ENCODE data around the gene CCDC34. TPM values are rescaled to one million over a fixed set of nuclear protein-coding genes. Genes with fewer than 3 reads are reported as not detected.
A peak's percentile ranks its signal among the peaks of the same experiment; 100 is the strongest.

The CCDC34 gene
- total and polyA plus RNA-seq, 5 experiments from 2014 or later: 1.8 to 4.7 (median 2.4) TPM

DNA sequence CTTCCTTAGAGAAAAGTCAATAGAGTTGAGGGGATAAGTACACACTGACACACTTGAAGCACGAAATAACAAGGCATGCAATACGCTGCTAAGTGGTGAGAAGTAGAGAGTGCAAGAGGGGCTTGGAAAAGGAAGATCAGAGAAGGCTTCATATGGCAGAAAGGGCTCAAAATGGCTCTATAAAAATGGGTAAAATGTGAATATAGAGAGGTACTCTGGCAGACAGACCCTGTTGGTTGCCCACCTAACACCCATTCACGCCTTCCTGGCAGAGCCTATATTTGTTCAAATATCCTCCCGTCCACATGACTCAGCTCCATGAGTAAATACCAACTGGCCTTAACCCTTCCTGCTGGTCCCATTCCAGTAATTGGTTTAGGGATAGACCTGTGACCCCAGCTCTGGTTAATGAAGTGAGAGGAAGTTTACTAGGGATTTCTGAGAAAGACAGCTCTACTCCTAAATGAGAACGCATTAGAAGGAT is 38.9 kb upstream of the CCDC34 start:
- no peak overlapping the region for H3K27ac Mint-ChIP-seq
- H3K4me1 Mint-ChIP-seq: no peaks in the 10 kb centered on the region
- no peaks in the 10 kb centered on the region for H3K9me3 Mint-ChIP-seq
- ATAC-seq: no peak
- DNase-seq: no peak
- H3K36me3 Mint-ChIP-seq: no peaks in the 10 kb centered on the region
- POLR2A ChIA-PET: no interaction called here
- H3K4me3 Mint-ChIP-seq: no peak overlapping the region
- peaks cover 0 to 9% (median 7%) of the 10 kb centered on the region in 5 donors for H3K27me3 Mint-ChIP-seq

DNA sequence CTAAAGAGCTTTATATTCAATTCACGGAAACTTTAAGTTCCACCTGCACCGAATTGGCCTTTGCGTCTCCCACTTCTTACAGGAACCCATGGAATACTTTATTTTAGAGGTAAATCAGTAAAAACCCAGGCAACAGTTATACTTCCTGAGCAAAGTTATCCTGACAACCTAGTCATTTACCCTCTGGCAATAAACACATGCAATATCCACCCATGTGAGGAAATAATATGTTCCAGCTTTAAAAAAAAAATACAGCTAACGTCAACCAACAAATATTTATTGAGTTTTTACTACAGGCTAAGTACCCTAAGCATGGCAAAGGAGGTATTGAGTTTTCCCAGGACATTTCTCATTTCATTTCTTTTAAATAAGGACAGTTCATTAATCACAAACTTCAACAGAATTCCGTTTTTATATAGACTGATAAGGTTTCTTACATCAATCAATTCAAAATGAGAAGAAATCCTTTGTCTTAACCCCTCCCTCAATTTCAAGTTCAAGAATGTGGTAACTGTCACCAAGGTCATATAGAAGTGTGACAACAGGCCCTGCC is 38.3 kb upstream of the CCDC34 start:
- H3K4me3 Mint-ChIP-seq: no peak overlapping the region
- POLR2A ChIA-PET: no interaction called here

DNA sequence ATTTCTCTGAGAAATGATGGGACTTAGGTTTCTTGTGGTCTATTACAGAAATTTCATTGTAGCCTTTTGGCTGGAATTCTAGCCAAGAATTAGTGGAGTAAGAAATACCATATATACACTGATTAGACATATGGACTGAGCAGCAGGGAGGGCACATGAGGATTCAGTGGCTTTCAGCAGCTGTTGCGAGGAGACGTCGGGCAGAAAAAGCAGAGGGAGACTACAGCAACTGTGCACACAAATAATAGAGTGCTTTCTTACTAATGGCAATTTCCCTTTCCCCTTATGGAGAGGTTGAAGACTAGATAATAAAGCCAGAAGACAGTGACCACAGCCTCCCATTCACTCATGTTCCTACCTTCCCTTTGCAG is 35.4 kb upstream of the CCDC34 start:
- Mint-ChIP-seq H3K4me3 (no peak overlapping the region), H3K9me3 (no peaks in the 10 kb centered on the region), H3K4me1 (no peaks in the 10 kb centered on the region), H3K27ac (no peak overlapping the region), H3K27me3 (peaks cover 0 to 11% (median 8%) of the 10 kb centered on the region in 5 donors), H3K36me3 (no peaks in the 10 kb centered on the region)
- DNase-seq (no peak), ATAC-seq (no peak)
- POLR2A ChIA-PET: no interaction called here

More for the DNA sequence above, 38.3 kb upstream of the CCDC34 start:
- H3K27ac Mint-ChIP-seq: no peak overlapping the region
- DNase-seq (no peak), ATAC-seq (no peak)
- H3K9me3 Mint-ChIP-seq: no peaks in the 10 kb centered on the region
- H3K4me1 Mint-ChIP-seq: no peaks in the 10 kb centered on the region
- no peaks in the 10 kb centered on the region for H3K36me3 Mint-ChIP-seq
- peaks cover 0 to 11% (median 8%) of the 10 kb centered on the region in 5 donors for H3K27me3 Mint-ChIP-seq

DNA sequence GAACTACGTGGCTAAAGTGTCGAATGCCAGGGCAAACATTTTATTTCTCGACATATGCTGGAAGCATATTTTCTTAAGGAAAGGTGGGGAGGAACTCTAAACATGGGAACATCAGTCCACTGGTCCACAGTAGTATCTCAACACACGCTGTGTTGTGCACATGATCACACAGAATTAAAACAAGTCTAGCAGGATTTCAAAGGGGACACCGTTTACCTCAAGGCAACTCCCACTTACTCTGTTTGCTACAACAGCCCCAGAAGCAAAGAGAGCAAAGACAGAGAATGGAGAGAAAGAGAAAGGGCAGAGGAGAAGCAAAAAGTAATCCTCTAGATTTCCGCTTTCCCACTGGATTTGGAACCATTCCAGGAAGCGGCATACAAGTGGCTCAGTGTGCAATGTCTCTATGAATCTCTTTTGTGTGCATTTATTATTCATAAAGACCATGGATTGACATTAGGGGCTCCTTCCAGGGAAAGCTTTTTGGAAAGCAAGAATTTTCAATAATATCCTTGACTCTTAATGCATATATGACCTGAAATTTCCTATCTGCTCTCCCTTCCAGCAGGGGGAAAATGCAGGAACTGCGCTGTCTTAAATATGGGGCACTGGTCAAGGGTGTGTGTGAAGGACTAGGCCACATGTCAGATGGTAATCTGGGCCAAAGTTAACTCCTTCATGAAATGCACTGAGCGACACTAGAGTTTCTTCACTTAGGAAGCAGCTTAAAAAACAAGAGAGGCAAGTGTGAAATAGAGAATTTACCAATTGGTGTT is 34.8 kb upstream of the CCDC34 start:
- no peaks in the 10 kb centered on the region for H3K4me1 Mint-ChIP-seq
- no peak for ATAC-seq
- no peak for DNase-seq
- H3K9me3 Mint-ChIP-seq: no peaks in the 10 kb centered on the region
- no peaks in the 10 kb centered on the region for H3K36me3 Mint-ChIP-seq
- H3K27me3 Mint-ChIP-seq: peaks cover 0 to 11% (median 8%) of the 10 kb centered on the region in 5 donors
- POLR2A ChIA-PET: no interaction called here
- H3K4me3 Mint-ChIP-seq: no peak overlapping the region
- no peak overlapping the region for H3K27ac Mint-ChIP-seq

DNA sequence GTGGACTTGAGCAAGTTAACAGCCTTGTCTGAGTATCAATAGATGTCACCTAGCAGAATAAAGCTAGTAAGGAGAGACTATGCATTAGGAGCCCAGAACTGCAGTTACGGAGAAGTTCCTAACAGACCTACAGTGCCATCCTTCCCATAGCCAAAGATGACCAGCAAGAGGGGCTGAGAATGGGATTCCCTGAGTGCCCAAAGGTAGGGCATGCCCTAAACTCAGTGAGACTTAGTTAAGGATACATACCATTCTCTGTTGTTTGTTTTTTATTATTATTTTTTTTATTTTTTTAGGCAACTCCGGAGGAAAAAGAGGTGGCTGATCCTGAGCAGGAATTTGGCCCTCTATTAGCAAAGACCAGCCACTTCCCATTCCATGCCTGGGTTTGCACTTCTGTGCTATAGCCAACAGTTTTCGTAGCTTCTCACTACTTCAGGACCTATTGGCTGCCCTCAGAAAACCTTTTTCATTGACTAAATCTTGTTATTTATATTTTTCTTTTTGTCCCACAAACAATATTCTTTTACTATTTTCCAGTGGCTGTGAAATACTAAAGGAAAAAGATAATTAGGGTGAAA is 33.3 kb upstream of the CCDC34 start:
- Mint-ChIP-seq H3K36me3 (no peaks in the 10 kb centered on the region), H3K4me3 (no peak overlapping the region), H3K9me3 (no peaks in the 10 kb centered on the region), H3K27me3 (peaks cover 0 to 11% (median 5%) of the 10 kb centered on the region in 5 donors), H3K4me1 (no peaks in the 10 kb centered on the region), H3K27ac (peak overlapping the region in 1 of 10 donors; percentile 63)
- ATAC-seq (no peak), DNase-seq (no peak)
- POLR2A ChIA-PET: no interaction called here

DNA sequence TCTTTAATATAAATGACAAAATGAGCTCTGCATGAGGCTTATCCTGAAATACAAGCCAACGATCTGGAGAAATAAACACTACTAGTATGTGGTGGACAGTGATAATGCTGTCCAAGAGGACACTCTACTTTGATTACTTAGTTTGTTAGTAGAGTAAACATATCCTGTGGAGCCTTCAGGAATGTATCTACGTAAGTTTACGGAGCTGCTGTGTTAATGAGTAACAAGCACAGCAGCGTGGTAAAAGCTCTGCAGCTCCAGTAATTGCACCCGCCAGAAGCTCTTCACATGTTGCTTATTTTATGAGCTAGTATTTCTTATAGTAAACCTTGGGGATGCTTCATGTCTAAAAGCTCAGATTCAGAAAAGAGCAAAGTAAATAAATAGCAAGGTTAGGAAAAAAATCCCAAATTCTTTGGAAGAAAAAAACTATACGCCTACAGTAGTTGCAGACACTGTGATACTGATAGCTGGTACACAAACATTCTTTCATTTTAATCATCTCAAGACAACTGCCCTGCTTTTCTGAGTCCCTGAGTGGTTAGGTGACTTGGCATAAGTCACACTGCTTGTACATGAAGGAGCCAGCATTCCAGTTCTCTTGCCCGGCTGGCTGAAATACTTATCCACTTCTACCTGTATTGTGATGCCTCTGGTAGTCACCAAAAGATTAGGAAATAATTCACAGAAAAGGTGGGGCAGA is 32.7 kb upstream of the CCDC34 start:
- POLR2A ChIA-PET: no interaction called here
- peak overlapping the region in 1 of 10 donors; percentile 63 for H3K27ac Mint-ChIP-seq
- H3K9me3 Mint-ChIP-seq: no peaks in the 10 kb centered on the region
- no peak for ATAC-seq
- no peaks in the 10 kb centered on the region for H3K4me1 Mint-ChIP-seq
- DNase-seq: no peak
- H3K27me3 Mint-ChIP-seq: peaks cover 0 to 11% (median 5%) of the 10 kb centered on the region in 5 donors
- no peak overlapping the region for H3K4me3 Mint-ChIP-seq
- no peaks in the 10 kb centered on the region for H3K36me3 Mint-ChIP-seq

DNA sequence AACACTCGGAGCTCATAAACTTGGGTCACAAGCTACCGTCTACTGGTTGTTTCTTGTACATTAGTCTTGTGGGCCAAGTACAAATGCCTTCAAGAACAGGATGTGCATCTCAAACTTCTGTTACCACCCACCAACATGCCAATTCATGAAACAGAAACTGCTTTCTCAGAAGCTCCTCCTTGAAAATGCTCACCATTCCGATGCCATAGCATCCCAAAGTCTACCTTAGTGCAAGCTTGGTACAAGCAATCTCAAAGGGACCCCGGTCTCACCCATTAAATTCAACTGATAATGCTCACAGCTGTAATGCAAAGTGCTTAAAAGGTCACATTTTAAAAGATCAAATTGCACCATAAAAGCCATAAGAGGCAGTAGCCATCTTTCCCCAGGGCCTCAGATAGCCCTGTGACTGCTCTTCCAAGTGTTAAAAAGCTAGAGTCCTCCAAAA is 31.8 kb upstream of the CCDC34 start:
- Mint-ChIP-seq H3K36me3 (no peaks in the 10 kb centered on the region), H3K4me1 (no peaks in the 10 kb centered on the region), H3K4me3 (no peak overlapping the region), H3K27me3 (peaks cover 0 to 11% (median 5%) of the 10 kb centered on the region in 5 donors), H3K9me3 (no peaks in the 10 kb centered on the region), H3K27ac (no peak overlapping the region)
- no peak for ATAC-seq
- POLR2A ChIA-PET: no interaction called here
- no peak for DNase-seq

DNA sequence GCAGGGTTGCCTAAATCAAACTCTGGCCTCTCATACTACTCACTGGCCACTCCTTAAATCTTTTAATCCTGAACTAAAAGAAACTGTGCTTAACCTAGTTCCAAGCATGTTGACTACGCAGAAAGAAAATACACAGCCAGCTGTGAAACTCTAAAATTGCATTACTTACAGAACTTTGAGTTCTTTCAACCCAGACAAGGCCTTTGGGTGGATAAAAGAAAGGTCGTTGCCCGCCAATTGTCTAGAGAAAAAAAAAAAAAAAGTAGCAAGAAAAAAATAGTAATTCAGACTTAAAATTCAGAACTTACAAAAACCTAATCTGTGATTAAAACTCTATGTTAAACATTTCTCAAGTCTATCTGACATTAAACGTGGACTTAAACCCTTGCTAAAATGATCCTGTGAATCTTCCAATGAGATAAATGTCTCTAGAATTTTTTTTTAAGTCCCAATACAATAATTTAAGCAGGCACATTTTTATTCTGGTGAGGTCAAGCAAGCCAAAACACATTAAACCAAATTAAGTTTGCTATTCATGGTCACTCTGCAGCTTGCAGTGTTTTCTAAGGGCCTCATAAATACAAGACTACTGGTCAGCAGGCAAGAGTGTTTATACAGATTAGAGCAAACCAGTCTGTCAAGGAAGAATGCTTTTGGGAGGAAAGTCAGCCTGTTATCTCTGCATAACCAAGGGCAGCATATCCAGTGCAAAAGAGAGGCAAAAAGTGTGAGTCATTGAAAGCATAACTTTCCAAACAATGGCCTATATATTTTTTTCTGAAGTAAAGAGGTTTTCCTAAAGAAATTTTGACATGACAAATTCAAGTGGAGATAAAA is 29.5 kb upstream of the CCDC34 start:
- Mint-ChIP-seq H3K4me3 (no peak overlapping the region), H3K27ac (no peak overlapping the region), H3K36me3 (no peaks in the 10 kb centered on the region), H3K27me3 (peaks cover 0 to 9% (median 5%) of the 10 kb centered on the region in 5 donors), H3K4me1 (no peaks in the 10 kb centered on the region), H3K9me3 (no peaks in the 10 kb centered on the region)
- POLR2A ChIA-PET: interaction anchor here (0.7 kb wide), 1 partner anchor 1927 kb away, joined by 5 read pairs; no protein-coding TSS in a partner anchor
- no peak for ATAC-seq
- no peak for DNase-seq

DNA sequence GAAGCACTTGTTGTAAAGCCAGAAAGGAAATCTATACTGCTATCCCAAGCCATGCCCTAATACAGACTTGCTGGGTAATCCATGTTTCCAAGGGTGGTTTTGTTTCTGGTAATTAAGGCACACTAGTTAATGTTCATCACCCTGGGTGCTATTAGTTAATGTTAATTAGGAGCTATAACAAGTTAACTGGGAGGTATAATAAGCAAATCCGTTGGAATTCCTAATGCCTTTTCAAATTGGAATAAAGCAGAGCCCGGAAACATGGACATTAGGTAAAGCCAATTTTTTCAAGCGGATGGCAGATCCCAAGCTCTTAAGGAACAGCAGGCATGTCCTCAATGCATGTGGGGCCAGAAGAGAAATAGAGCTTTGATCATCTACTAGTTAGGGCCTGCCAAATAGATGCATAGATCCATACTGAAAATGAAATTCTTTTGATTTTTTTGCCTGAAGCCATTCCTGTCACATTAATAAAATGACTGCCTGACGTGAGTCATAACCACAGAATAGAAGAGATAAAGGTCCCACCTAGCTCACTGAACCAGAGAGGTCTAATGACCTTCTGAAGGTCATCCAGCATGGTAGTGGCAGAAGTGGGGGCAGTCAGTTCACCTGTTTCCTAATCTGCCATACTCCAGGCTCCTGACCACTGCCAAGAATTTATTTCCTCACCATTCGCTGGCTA is 28.5 kb upstream of the CCDC34 start:
- DNase-seq: no peak
- H3K4me3 Mint-ChIP-seq: no peak overlapping the region
- H3K27ac Mint-ChIP-seq: no peak overlapping the region
- H3K9me3 Mint-ChIP-seq: no peaks in the 10 kb centered on the region
- no peaks in the 10 kb centered on the region for H3K36me3 Mint-ChIP-seq
- POLR2A ChIA-PET: interaction anchor here (0.7 kb wide), 1 partner anchor 1926 kb away, joined by 5 read pairs; no protein-coding TSS in a partner anchor
- no peaks in the 10 kb centered on the region for H3K4me1 Mint-ChIP-seq
- ATAC-seq: no peak
- peaks cover 0 to 4% (median 0%) of the 10 kb centered on the region in 5 donors for H3K27me3 Mint-ChIP-seq

DNA sequence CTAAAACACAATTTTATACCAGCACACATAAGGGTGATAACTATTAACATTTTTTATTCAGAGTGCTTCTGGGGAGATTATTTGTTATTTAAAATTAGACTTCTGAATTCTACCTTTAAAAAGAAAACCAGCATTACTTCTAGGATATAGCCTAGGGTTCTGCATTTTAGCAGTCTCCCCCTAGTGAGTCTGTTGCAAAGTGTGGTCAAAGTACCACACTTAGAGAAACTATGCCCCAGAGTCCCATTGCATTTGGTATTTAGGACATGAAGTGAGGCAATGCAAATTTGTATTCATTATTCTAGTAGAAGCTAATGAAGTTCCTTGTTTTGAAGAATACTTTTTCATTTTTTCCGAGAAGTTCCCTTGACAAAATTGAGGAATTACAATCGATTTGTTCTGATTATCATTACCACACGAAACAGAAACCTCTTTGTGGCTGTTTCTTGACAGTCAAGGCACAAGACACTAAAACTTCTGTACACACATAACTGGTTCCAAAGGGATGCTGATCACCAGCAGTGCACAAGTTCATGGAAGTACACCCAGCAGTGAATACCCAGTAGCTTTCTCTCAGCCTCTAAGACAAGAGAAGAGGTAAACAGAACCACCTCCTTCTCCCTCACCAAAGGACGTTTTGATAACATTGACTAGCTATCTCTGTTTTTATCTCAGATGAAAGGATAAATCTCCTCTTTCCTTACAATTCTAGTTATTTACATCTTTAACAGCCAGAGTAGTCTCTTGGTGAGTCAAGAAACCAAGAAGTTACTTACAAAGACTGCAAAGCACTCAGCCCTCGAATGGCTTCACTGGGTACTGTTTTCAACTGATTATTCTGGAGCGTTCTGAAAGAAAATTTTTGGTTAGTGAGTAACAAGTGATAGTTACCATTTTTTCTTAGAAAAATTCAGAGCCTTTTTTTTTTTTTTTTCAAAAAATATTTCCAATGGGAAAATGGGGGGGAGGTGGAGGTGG is 27.6 kb upstream of the CCDC34 start:
- no peak for ATAC-seq
- no peak overlapping the region for H3K4me3 Mint-ChIP-seq
- H3K27ac Mint-ChIP-seq: no peak overlapping the region
- H3K4me1 Mint-ChIP-seq: no peaks in the 10 kb centered on the region
- POLR2A ChIA-PET: no interaction called here
- H3K9me3 Mint-ChIP-seq: no peaks in the 10 kb centered on the region
- H3K27me3 Mint-ChIP-seq: peaks cover 0 to 4% (median 0%) of the 10 kb centered on the region in 5 donors
- no peaks in the 10 kb centered on the region for H3K36me3 Mint-ChIP-seq
- no peak for DNase-seq

DNA sequence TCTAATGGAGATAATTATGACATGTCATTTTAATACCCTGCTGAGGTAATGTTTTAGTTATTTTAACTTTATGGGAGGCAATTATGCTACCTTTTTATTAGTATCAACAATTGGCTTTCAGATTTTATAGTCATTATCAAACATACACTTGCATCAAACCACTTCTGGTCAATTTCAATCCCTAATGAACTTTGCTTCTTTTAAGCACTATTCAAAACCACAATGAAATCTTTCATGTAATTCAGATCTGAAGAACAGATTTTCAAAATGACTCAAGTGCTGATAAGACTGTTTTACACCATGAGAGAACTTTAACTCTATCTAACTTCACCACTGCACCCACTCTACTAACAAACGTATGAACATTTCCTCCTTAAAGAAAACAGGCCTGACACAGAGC is 25.9 kb upstream of the CCDC34 start:
- Mint-ChIP-seq H3K27me3 (no peaks in the 10 kb centered on the region), H3K4me3 (no peak overlapping the region), H3K9me3 (no peaks in the 10 kb centered on the region), H3K4me1 (no peaks in the 10 kb centered on the region), H3K36me3 (peaks cover 0 to 2% (median 0%) of the 10 kb centered on the region in 3 donors), H3K27ac (peak overlapping the region in 1 of 10 donors; percentile 42)
- POLR2A ChIA-PET: no interaction called here
- no peak for DNase-seq
- ATAC-seq: no peak

All from naive thymus-derived CD8-positive, alpha-beta T cell (primary cell).